Stimulated activated memory B cell treated with anti-CD40 and anti-IgM and Interleukin-4, amounts not matched to agents 10 μg/mL and 1 μg/mL and 100 μg/mL, for 72 hours (primary cell): ENCODE results near the gene PCBP1.
"Not testable (repeated sequence)": the region's sequence is repeated elsewhere in the genome, so short reads cannot be mapped to it uniquely, and the experiment has no call there.

Experiments
- ATAC-seq: fragments of 150-1000 bp; cut with Tn5 transposase; 2 replicates; pipeline ENCODE4 v1.10.0; 2021
- H3K27ac Mint-ChIP-seq: one replicate; pipeline ENCODE4 v1.8.0; 2022; ENCODE audit warnings: mild to moderate bottlenecking, mixed read lengths
- H3K27me3 Mint-ChIP-seq: one replicate; pipeline ENCODE4 v1.8.0; 2022; ENCODE audit warnings: mixed read lengths
- H3K36me3 Mint-ChIP-seq: one replicate; pipeline ENCODE4 v1.8.0; 2022; ENCODE audit warnings: mixed read lengths
- H3K4me1 Mint-ChIP-seq: one replicate; pipeline ENCODE4 v1.8.0; 2022; ENCODE audit warnings: mixed read lengths
- H3K4me3 Mint-ChIP-seq: one replicate; pipeline ENCODE4 v1.8.0; 2022; ENCODE audit warnings: mild to moderate bottlenecking, moderate library complexity, mixed read lengths
- H3K9me3 Mint-ChIP-seq: one replicate; pipeline ENCODE4 v1.8.0; 2022; ENCODE audit warnings: mixed read lengths

The PCBP1 gene

DNA sequence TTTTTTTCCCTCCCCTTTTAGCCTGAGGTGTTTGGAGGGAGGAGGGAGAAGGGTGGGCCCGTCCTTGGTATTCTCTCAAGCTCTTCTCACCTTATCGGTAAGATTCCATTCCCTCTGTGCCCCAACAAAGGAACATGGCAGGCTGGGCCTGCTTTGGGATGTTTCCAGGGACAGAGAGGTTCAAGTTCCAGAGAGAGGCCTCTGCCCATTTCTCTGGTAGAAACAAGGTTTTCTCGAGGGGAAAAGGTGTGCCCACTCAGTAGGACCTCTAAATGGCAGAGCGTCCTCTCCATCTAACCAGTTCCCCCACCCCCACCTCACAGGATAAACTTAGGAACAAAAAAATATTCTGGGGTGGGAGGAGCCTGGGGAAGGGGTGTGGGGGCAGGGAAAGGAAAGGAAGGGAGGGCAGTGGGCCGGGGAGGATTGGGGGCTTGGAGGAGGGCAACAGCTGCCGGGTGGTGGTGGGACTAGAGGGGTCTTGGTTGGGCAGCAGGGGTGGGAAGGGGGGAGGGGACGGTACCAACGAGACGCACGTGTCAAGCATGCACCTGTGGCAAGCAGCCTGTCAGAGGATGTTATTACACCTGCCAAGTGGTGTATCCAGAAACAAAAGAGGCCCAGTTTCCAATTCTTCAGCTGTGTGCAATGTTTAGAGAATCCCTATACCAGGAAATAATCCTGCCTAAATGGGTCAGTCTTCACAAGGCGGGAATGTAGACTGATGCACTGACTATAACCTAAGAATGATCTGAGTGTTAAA, 2.1 kb downstream of the PCBP1 start:
- Mint-ChIP-seq H3K27ac (peak overlapping the region; percentile 97), H3K9me3 (peaks cover 3% of the 10 kb centered on the region), H3K27me3 (no peaks in the 10 kb centered on the region), H3K4me1 (peaks cover 62% of the 10 kb centered on the region), H3K4me3 (peak overlapping the region; percentile 95), H3K36me3 (peaks cover 48% of the 10 kb centered on the region)
- ATAC-seq = no peak

DNA sequence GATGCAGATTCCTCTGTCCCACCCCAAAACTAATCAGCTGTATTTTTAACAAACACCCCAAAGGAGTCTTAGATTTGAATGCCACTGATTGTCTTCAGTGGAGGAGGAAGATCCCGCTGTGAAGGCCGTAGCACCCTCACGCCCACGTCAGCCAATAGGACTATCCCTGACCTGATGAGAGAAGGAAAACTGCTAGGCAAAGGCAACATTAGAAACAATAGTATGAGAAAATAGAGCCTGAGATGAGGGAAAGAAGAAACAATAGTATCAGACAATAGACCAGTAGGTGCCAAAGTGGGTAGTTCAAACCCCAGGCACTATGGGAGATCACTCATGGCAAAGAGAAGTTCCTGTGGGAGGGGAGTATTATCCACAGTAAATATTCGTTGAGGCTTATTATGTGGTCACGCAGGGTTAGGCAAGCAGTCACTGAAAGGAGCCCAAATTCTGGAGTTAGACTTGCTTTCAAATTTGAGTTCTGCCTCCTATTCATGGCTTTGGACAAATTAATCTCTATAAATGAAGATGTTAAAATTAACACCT, 2.8 kb downstream of the PCBP1 start:
- peaks cover 3% of the 10 kb centered on the region for H3K9me3 Mint-ChIP-seq
- H3K27me3 Mint-ChIP-seq = no peaks in the 10 kb centered on the region
- H3K4me3 Mint-ChIP-seq = peak overlapping the region; percentile 95
- no peak for ATAC-seq
- H3K4me1 Mint-ChIP-seq = peaks cover 63% of the 10 kb centered on the region
- H3K27ac Mint-ChIP-seq = peak overlapping the region; percentile 97
- peaks cover 48% of the 10 kb centered on the region for H3K36me3 Mint-ChIP-seq

DNA sequence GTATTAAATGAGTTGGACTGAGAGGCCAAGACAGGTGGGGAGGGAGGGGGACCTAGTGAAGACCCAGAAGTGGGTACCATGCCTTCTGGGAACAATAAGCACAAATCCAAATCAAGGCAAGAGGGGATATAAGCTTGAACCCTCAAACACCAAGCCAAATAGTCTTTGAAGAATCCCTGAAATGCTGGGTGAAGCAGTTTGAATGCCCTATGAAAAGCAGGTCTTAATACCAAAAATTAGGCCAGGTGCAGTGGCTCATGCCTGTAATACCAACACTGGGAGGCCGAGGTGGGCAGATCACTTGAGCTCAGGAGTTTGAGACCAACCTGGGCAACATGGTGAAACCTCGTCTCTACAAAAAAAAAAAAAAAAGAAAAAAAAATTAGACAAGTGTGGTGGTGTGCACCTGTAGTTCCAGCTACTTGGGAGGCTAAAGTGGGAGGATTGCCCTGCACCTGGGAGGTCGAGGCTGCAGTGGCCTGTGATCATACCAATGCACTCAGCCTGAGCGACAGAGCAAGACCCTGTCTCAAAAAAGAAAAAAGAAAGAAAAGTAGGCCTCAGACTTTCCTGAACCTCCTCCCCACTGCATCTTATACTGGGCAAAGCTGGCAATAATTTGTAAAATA, 3.5 kb downstream of the PCBP1 start:
- no peaks in the 10 kb centered on the region for H3K27me3 Mint-ChIP-seq
- H3K27ac Mint-ChIP-seq = peak overlapping the region; percentile 97
- peaks cover 63% of the 10 kb centered on the region for H3K4me1 Mint-ChIP-seq
- ATAC-seq = no peak
- H3K36me3 Mint-ChIP-seq = peaks cover 48% of the 10 kb centered on the region
- peak overlapping the region; percentile 95 for H3K4me3 Mint-ChIP-seq
- peaks cover 3% of the 10 kb centered on the region for H3K9me3 Mint-ChIP-seq

DNA sequence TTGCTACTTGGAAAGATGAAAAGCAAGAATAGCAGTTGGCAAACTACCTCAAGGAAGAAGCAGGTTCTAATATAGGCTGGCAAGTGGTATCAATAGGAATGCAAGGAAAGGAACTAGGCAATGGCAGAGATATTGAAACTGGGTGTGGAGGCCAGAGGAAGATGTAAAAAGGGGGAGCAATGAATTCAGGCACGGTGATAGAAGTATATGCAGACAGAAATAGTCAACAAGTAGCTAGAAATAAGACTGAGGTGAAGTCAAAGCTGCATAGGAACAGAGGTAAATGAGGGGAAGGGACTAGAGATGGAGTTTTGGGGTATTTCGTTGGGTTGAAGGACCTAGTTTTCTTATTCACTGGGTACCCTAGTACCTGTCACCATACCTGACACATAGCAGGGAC, 4.1 kb downstream of the PCBP1 start:
- Mint-ChIP-seq H3K36me3 (peaks cover 48% of the 10 kb centered on the region), H3K4me3 (no peak overlapping the region)

DNA sequence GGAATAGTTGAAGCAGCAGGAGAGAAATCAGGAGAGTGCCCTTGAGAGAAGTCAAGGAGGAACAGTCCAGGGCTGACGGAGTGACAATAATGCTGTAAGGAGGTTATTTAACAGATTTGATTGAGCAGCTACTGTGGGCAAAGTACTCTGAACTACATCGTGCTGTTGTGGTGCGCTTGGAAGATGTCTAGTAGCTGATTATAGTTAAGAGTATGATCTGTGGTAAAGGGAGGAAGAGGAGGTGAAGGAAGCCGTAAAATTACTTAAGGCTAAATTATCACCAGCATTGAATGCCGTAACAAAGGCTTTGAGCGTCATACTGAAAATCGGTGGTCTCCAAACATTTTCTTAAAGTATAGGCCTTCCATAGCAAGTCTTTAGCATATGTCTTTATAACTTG, 4.5 kb downstream of the PCBP1 start:
- Mint-ChIP-seq H3K9me3 (peaks cover 3% of the 10 kb centered on the region), H3K27ac (peak overlapping the region; percentile 97), H3K4me3 (no peak overlapping the region), H3K36me3 (peaks cover 48% of the 10 kb centered on the region), H3K4me1 (peaks cover 58% of the 10 kb centered on the region), H3K27me3 (no peaks in the 10 kb centered on the region)
- ATAC-seq = no peak

More for the DNA sequence above, 4.1 kb downstream of the PCBP1 start:
- ATAC-seq = no peak
- H3K4me1 Mint-ChIP-seq = peaks cover 59% of the 10 kb centered on the region
- H3K27ac Mint-ChIP-seq = peak overlapping the region; percentile 97
- H3K9me3 Mint-ChIP-seq = peaks cover 3% of the 10 kb centered on the region
- no peaks in the 10 kb centered on the region for H3K27me3 Mint-ChIP-seq

DNA sequence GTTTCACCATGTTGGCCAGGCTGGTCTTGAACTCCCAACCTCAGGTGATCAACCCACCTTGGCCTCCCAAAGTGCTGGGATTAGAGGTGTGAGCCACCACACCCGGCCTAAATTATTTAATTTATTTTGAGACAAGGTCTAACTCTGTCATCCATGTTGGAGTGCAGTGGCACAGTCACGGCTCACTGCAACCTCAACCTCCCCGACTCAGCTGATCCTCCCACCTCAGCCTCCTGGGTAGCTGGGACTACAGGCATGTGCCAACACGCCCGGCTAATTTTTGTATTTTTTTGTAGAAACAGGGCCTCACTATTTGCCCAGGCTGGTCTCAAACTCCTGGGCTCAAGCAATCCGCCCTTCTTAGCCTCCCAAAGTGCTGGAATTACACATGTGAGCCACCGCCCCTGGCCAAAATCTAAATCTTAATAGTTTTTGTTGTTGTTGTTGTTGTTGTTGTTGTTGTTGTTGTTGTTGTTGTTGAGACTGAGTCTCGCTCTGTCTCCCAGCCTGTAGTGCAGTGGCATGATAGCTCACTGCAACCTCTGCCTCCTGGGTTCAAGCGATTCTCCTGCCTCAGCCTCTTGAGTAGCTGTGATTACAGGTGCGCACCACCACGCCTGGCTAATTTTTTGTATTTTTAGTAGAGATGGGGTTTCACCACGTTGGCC, 5.4 kb downstream of the PCBP1 start:
- not testable (repeated sequence) for H3K27me3 Mint-ChIP-seq, ATAC-seq, H3K9me3 Mint-ChIP-seq
- peaks cover 58% of the 10 kb centered on the region for H3K4me1 Mint-ChIP-seq
- peaks cover 45% of the 10 kb centered on the region for H3K36me3 Mint-ChIP-seq
- H3K27ac Mint-ChIP-seq = peak overlapping the region; percentile 97
- H3K4me3 Mint-ChIP-seq = peak overlapping the region; percentile 50

DNA sequence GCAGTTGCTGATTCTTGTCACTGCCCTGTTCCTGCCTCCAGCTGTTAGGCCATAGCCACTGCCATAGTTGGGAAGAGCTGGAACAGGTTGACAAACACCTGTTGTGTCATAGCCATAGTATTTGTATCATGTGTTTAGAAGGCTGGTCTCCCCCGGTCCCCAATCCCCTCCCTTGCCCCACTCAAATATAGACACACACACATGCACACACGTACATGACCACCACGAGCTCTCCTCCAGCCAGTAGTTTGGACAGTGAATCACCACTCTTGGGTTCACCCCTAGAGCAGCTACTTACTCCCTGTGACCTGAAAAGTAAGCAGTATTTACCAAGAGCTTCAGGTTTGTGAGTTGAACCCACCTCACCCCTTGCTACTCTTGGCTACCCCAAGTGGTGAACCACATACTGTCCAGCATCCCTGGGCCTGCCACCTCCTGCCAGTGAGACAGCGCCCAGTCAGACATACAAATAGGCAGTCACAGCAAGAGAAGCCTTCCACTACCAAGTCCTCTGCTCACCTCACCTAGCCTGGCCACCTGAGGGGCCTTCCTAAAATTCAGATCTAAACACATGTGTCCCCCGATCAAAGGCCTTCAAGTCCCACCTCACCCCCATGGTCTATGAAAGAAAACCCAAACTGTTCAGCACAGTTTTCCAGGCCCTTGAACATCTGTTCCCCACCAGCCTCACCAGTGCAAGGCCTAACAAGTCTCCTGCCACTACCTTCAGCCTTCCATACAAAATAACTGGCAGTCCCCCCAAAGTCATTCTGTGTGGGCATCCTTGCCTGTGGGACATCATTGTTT, 7.1 kb downstream of the PCBP1 start:
- ATAC-seq = peak; percentile 56
- Mint-ChIP-seq H3K4me1 (peaks cover 54% of the 10 kb centered on the region), H3K27ac (peak overlapping the region; percentile 97), H3K9me3 (peaks cover 3% of the 10 kb centered on the region), H3K4me3 (peak overlapping the region; percentile 87), H3K27me3 (no peaks in the 10 kb centered on the region), H3K36me3 (peaks cover 28% of the 10 kb centered on the region)

DNA sequence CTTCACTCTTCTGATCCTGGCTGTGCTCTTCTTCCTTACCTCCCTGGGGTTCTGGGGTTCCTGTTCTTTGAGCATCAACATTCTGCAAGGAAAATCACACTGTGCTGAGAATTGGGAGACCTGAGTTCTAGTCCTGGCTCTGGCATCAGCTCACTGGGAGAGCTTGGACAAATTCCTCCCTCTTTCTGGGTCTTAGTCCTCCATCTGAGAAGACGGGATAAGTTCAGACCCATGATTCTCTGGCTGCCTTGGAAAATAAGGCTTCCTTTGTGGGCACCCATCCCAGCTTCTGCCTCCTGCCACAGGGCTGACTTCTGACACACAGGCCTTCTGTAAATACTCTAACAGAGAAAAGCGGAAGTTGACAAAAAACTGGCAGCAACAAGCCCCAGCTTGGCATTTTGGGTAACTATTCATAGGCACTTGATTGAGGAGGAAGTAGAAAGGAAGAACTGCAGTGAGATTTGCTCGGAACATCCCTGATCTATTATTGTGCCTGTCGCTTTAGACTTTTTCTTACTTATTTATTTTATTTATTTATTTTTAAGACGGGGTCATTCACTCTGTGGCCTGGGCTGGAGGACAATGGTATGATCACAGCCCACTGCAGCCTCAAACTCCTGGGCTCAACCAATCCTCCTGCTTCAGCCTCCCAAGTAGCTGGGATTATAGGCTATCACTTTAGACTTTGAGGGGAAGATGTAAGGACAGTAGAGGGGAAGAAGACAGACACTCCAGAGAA, 7.9 kb downstream of the PCBP1 start:
- Mint-ChIP-seq H3K4me3 (peak overlapping the region; percentile 87), H3K36me3 (peaks cover 21% of the 10 kb centered on the region), H3K27me3 (no peaks in the 10 kb centered on the region), H3K9me3 (peaks cover 3% of the 10 kb centered on the region), H3K4me1 (peaks cover 47% of the 10 kb centered on the region), H3K27ac (peak overlapping the region; percentile 97)
- peak; percentile 93 for ATAC-seq

DNA sequence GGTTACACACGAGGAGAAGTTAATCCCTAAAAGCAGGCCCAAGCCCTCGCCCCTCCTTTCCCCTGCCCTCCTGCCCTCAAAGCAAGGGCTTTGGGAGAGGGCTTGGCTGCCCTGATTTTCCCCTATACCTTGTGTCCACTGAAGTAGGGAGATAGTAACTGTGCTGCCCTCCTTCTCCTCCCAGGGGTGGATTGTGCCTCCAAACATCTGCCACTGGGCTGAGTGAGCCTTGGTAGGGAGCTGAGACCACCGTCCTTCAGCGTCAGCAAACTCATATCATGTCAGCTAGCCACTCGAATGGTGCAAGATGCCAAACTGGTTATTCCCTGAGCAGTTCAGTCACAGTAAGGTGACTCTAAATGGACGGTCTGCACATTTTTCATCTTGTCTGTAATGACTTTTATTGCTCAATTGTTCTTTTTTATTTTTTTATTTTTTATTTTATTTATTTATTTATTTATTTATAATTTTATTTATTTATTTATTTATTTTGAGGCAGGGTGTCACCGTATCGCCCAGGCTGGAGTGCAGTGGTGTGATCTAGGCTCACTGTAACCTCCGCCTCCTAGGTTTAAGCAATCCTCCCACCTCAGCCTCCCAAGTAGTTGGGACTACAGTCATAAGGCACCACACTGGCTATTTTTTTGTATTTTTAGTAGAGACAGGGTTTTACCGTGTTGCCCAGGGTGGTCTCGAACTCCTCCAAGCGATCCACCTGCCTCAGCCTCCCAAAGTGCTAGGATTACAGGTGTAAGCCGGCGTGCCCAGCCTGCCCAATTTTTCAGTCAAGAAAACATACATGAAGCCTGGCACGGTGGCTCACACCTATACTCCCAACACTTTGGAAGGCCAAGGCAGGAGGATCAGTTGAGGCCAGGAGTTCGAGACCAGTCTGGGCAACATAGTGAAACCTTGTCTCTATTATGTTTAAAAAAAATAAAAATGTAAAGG, 8.7 kb downstream of the PCBP1 start:
- Mint-ChIP-seq H3K9me3 (peaks cover 3% of the 10 kb centered on the region), H3K4me3 (peak overlapping the region; percentile 67), H3K36me3 (peaks cover 16% of the 10 kb centered on the region), H3K27me3 (no peaks in the 10 kb centered on the region), H3K27ac (peak overlapping the region; percentile 97), H3K4me1 (peaks cover 41% of the 10 kb centered on the region)
- ATAC-seq = no peak

DNA sequence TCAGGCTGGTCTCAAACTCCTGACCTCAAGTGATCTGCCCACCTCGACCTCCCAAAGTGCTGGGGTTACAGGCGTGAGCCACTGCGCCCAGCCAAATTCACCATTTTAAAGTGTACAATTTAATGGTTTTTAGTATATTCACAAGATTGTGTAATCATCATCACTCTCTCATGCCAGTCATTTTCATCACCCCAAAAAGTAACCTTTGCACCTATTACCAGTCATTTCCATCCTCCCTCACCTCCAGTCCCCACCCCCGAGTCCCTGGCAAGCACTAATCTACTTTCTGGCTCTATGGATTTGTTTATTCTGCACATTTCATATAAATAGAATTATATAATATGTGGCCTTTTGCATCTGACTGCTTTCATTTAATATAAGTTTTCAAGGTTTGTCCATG, 10.8 kb downstream of the PCBP1 start:
- Mint-ChIP-seq H3K4me3 (no peak overlapping the region), H3K27ac (peak overlapping the region; percentile 75), H3K27me3 (no peaks in the 10 kb centered on the region), H3K9me3 (peaks cover 5% of the 10 kb centered on the region), H3K36me3 (peaks cover 6% of the 10 kb centered on the region), H3K4me1 (peaks cover 36% of the 10 kb centered on the region)
- ATAC-seq = no peak

DNA sequence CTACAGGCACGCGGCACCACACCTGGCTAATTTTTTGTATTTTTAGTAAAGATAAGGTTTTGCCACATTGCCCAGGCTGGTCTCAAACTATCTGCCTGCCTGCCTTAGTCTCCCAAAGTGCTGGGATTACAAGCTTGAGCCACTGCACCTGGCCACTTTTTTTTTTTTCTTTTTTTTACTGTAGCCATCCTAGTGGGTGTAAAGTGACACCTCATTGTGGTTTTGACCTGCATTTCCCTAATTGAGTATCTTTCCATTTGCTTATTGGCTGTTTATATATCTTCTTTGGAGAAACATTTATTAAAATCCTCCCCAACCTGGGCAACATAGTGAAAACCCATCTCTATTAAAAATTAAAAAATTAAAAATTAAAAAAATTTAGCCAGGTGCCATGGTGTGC, 12.0 kb downstream of the PCBP1 start:
- Mint-ChIP-seq H3K4me3 (no peak overlapping the region), H3K4me1 (peaks cover 38% of the 10 kb centered on the region), H3K36me3 (no peaks in the 10 kb centered on the region), H3K27ac (peak overlapping the region; percentile 75), H3K27me3 (no peaks in the 10 kb centered on the region), H3K9me3 (peaks cover 3% of the 10 kb centered on the region)
- ATAC-seq = no peak

DNA sequence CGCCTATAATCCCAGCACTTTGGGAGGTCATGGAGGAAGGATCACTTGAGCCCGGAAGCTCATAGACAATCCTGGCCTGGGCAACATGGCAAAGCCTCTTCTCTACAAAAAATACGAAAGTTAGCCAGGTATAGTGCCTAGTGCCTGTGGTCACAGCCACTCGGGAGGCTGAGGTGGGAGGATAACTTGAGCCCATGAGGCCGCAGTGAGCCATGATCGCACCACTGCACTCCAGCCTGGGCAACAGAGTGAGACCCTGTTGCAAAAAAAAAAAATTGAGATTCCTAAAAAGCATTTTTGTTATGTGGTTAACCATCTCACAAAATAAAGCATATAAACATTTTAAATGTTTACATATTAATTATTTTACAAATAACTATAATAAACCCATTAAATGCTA, 13.9 kb downstream of the PCBP1 start:
- Mint-ChIP-seq H3K9me3 (peaks cover 3% of the 10 kb centered on the region), H3K4me3 (no peak overlapping the region), H3K27me3 (no peaks in the 10 kb centered on the region), H3K36me3 (no peaks in the 10 kb centered on the region), H3K4me1 (peaks cover 33% of the 10 kb centered on the region), H3K27ac (no peak overlapping the region)
- ATAC-seq = no peak

DNA sequence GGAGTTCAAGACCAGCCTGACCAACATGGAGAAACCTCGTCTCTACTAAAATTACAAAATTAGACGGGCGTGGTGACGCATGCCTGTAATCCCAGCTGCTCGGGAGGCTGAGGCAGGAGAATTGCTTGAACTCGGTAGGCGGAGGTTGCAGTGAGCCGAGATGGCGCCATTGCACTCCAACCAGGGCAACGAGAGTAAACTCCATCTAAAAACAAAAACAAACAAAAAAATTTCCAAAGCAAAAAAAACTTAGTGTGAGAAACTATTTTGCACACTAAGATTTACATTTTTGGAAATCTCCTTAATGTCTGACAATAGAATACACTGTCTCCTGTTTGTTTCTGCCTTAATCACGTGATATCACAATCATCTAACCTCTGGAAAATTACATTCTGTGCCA, 14.4 kb downstream of the PCBP1 start:
- not testable (repeated sequence) for H3K27me3 Mint-ChIP-seq, H3K27ac Mint-ChIP-seq, H3K36me3 Mint-ChIP-seq, ATAC-seq, H3K9me3 Mint-ChIP-seq, H3K4me3 Mint-ChIP-seq
- peaks cover 33% of the 10 kb centered on the region for H3K4me1 Mint-ChIP-seq
